Measurements from ENCODE around the gene CALM1.

The CALM1 gene

GRCh38 chr14:90396341-90397339 is at the start of gene CALM1:
TSS of gene CALM1 (plus strand) at chr14:90397029. CDS start at chr14:90397231, 202 bp downstream.
- DNase-seq (ENCODE audit: low spot score) = peak; percentile 92
- no peak for FAIRE-seq

GRCh38 chr14:90348270-90348669 is 48.6 kb upstream of the CALM1 start:
- no peak for DNase-seq (ENCODE audit: low spot score)
- FAIRE-seq = no peak

- DNase-seq (ENCODE audit: low spot score) = no peak
- FAIRE-seq = no peak
Measured at GRCh38 chr14:90349739-90350138, 47.1 kb upstream of the CALM1 start.

- DNase-seq (ENCODE audit: low spot score) (no peak), FAIRE-seq (no peak)
Measured at GRCh38 chr14:90354551-90355298, 42.1 kb upstream of the CALM1 start.

GRCh38 chr14:90355540-90356518 is 41.0 kb upstream of the CALM1 start:
- FAIRE-seq = no peak
- DNase-seq (ENCODE audit: low spot score) = no peak

- DNase-seq (ENCODE audit: low spot score) (no peak), FAIRE-seq (no peak)
Measured at GRCh38 chr14:90356925-90357324, 39.9 kb upstream of the CALM1 start.

- FAIRE-seq (no peak), DNase-seq (ENCODE audit: low spot score) (no peak)
Measured at GRCh38 chr14:90358359-90358758, 38.5 kb upstream of the CALM1 start.

- no peak for FAIRE-seq
- DNase-seq (ENCODE audit: low spot score) = no peak
Measured at GRCh38 chr14:90361865-90362557, 34.8 kb upstream of the CALM1 start.

- FAIRE-seq (no peak), DNase-seq (ENCODE audit: low spot score) (no peak)
Measured at GRCh38 chr14:90362558-90362896, 34.3 kb upstream of the CALM1 start.

GRCh38 chr14:90368946-90369721 is 27.7 kb upstream of the CALM1 start:
- DNase-seq (ENCODE audit: low spot score) = no peak

GRCh38 chr14:90373887-90374286 is 22.9 kb upstream of the CALM1 start:
- DNase-seq (ENCODE audit: low spot score) (no peak), FAIRE-seq (no peak)

More at GRCh38 chr14:90368946-90369721, 27.7 kb upstream of the CALM1 start:
- no peak for FAIRE-seq

GRCh38 chr14:90374813-90375212 is 22.0 kb upstream of the CALM1 start:
- FAIRE-seq = no peak

GRCh38 chr14:90375934-90376333 is 20.9 kb upstream of the CALM1 start:
- FAIRE-seq (no peak), DNase-seq (ENCODE audit: low spot score) (no peak)

More at GRCh38 chr14:90374813-90375212, 22.0 kb upstream of the CALM1 start:
- no peak for DNase-seq (ENCODE audit: low spot score)

- FAIRE-seq = no peak
- DNase-seq (ENCODE audit: low spot score) = no peak
Measured at GRCh38 chr14:90378249-90378648, 18.6 kb upstream of the CALM1 start.

GRCh38 chr14:90379106-90379505 is 17.7 kb upstream of the CALM1 start:
- no peak for FAIRE-seq

GRCh38 chr14:90381011-90381786 is 15.6 kb upstream of the CALM1 start:
- FAIRE-seq (no peak), DNase-seq (ENCODE audit: low spot score) (no peak)

More at GRCh38 chr14:90379106-90379505, 17.7 kb upstream of the CALM1 start:
- no peak for DNase-seq (ENCODE audit: low spot score)

- DNase-seq (ENCODE audit: low spot score) (no peak), FAIRE-seq (no peak)
Measured at GRCh38 chr14:90381999-90382451, 14.8 kb upstream of the CALM1 start.

GRCh38 chr14:90382491-90383125 is 14.2 kb upstream of the CALM1 start:
- no peak for FAIRE-seq
- no peak for DNase-seq (ENCODE audit: low spot score)

Data from urothelium cell line (cell line).